Neural progenitor cell (in vitro differentiated cells): ENCODE data around the gene MAGI2. TPM values are rescaled to one million over a fixed set of nuclear protein-coding genes. Genes with fewer than 3 reads are reported as not detected.

Experiments used
- DNase-seq: peaks from one replicate; pipeline ENCODE4 v3.0.0-alpha.2; 2016; ENCODE audit warnings: low spot score
- H2AFZ ChIP-seq: fragments of 200-600 bp; sonication (generic); replicated peaks from 2 replicates; pipeline ENCODE4 v1.6.1; 2016; ENCODE audit warnings: antibody characterized with exemption
- H3F3A ChIP-seq: fragments of 200-600 bp; sonication (generic); 2 replicates; pipeline ENCODE4 v1.6.1; 2016; ENCODE audit warnings: antibody characterized with exemption, low read depth
- H3K27ac ChIP-seq: fragments of 200-600 bp; sonication (generic); 2 replicates; pipeline ENCODE4 v1.5.1; 2016; ENCODE audit warnings: mild to moderate bottlenecking
- H3K27me3 ChIP-seq: fragments of 200-600 bp; sonication (generic); 2 replicates; pipeline ENCODE4 v1.6.1; 2016; ENCODE audit warnings: mild to moderate bottlenecking, moderate library complexity
- H3K36me3 ChIP-seq: fragments of 200-600 bp; sonication (generic); 2 replicates; pipeline ENCODE4 v1.5.1; 2016
- H3K4me1 ChIP-seq: fragments of 200-600 bp; sonication (generic); 2 replicates; pipeline ENCODE4 v1.6.1; 2016; ENCODE audit warnings: mixed run types
- H3K4me2 ChIP-seq: fragments of 200-600 bp; sonication (generic); 2 replicates; pipeline ENCODE4 v1.6.1; 2016
- H3K4me3 ChIP-seq: fragments of 200-600 bp; sonication (generic); 2 replicates; pipeline ENCODE4 v1.5.1; 2016
- H3K79me2 ChIP-seq: fragments of 200-600 bp; sonication (generic); 2 replicates; pipeline ENCODE4 v1.6.1; 2016; ENCODE audit warnings: low read depth
- H3K9ac ChIP-seq: fragments of 200-600 bp; sonication (generic); 2 replicates; pipeline ENCODE4 v1.6.1; 2016
- H3K9me3 ChIP-seq: fragments of 200-600 bp; sonication (generic); 2 replicates; pipeline ENCODE4 v1.5.1; 2016; ENCODE audit warnings: low read depth
- H4K20me1 ChIP-seq: fragments of 200-600 bp; sonication (generic); 2 replicates; pipeline ENCODE4 v1.6.1; 2016; ENCODE audit warnings: low read depth
- H3K27ac Mint-ChIP-seq: 3 replicates; pipeline ENCODE4 v1.8.0; 2021; ENCODE audit warnings: mixed read lengths
- H3K27me3 Mint-ChIP-seq: 2 replicates; pipeline ENCODE4 v1.8.0; 2022; ENCODE audit warnings: low read depth, mild to moderate bottlenecking, inconsistent platforms, moderate library complexity, mixed read lengths; ENCODE audit not compliant: insufficient read depth
- H3K36me3 Mint-ChIP-seq: 3 replicates; pipeline ENCODE4 v1.8.0; 2021; ENCODE audit warnings: mixed read lengths
- H3K4me1 Mint-ChIP-seq: 3 replicates; pipeline ENCODE4 v1.8.0; 2021; ENCODE audit warnings: mixed read lengths
- H3K4me3 Mint-ChIP-seq: 3 replicates; pipeline ENCODE4 v1.8.0; 2021; ENCODE audit warnings: mild to moderate bottlenecking, moderate library complexity, mixed read lengths
- H3K9me3 Mint-ChIP-seq: 3 replicates; pipeline ENCODE4 v1.8.0; 2020; ENCODE audit warnings: mixed read lengths
- EZH2 ChIP-seq: fragments of 200-600 bp; sonication (generic); IDR thresholded peaks from 2 replicates; pipeline ENCODE4 v1.6.1; 2017; ENCODE audit warnings: antibody characterized with exemption, mild to moderate bottlenecking, moderate library complexity
- EZH2phosphoT487 ChIP-seq: fragments of 200-600 bp; sonication (generic); IDR thresholded peaks from 2 replicates; pipeline ENCODE4 v1.6.1; 2017; ENCODE audit warnings: antibody characterized with exemption
- total RNA-seq: library from RNA; depleted of rRNA; stranded (reverse); fragments of >200 nt; gene quantifications from 2 replicates; pipeline ENCODE4 v1.2.3, GENCODE V29; 2015; ENCODE audit warnings: low replicate concordance
- TF ChIP-seq, protein P1 (sequence below): fragments of 200-600 bp; sonication (generic); IDR thresholded peaks from 2 replicates; pipeline ENCODE4 v1.5.1; 2017; ENCODE audit warnings: antibody characterized with exemption, mild to moderate bottlenecking

The MAGI2 gene
- total RNA-seq, 1 donor from 2014 or later = 5.8 TPM

DNA sequence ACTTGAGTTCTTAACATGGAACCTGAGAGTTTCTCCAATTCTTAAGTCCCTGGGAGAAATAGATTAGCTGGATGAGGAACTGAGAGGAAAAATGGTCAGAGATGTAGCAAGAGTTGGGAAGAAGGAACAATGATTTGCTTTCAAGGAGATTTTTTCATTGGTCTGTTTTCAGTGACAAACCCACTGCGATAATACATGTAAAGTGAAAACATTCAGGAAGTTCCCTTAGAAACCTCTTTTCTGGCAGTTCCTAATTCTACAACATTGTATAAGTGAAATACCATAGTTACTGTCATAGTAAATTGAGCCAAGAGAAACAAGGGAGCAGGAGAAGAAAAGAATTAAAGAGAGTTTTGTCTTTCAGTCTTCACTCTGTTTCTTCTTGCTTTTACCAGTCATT lies 12.1 kb upstream of the MAGI2 start:
- Histone ChIP-seq H2AFZ (no peak overlapping the region), H3F3A (no peaks in the 10 kb centered on the region), H3K36me3 (no peaks in the 10 kb centered on the region), H3K79me2 (no peaks in the 10 kb centered on the region), H3K4me1 (no peaks in the 10 kb centered on the region), H3K4me3 (no peak overlapping the region), H3K9ac (no peak overlapping the region), H3K9me3 (no peaks in the 10 kb centered on the region), H3K27me3 (no peaks in the 10 kb centered on the region), H3K4me2 (no peak overlapping the region), H3K27ac (no peak overlapping the region), H4K20me1 (no peaks in the 10 kb centered on the region)
- Mint-ChIP-seq H3K4me1 (peaks cover 6% of the 10 kb centered on the region), H3K9me3 (no peaks in the 10 kb centered on the region), H3K27ac (no peak overlapping the region), H3K27me3 (no peaks in the 10 kb centered on the region), H3K36me3 (peaks cover 2% of the 10 kb centered on the region), H3K4me3 (no peak overlapping the region)
- TF ChIP-seq, protein P1, sequence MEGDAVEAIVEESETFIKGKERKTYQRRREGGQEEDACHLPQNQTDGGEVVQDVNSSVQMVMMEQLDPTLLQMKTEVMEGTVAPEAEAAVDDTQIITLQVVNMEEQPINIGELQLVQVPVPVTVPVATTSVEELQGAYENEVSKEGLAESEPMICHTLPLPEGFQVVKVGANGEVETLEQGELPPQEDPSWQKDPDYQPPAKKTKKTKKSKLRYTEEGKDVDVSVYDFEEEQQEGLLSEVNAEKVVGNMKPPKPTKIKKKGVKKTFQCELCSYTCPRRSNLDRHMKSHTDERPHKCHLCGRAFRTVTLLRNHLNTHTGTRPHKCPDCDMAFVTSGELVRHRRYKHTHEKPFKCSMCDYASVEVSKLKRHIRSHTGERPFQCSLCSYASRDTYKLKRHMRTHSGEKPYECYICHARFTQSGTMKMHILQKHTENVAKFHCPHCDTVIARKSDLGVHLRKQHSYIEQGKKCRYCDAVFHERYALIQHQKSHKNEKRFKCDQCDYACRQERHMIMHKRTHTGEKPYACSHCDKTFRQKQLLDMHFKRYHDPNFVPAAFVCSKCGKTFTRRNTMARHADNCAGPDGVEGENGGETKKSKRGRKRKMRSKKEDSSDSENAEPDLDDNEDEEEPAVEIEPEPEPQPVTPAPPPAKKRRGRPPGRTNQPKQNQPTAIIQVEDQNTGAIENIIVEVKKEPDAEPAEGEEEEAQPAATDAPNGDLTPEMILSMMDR = no peak
- no peak for TF ChIP-seq EZH2phosphoT487
- no peak for TF ChIP-seq EZH2
- no peak for DNase-seq

DNA sequence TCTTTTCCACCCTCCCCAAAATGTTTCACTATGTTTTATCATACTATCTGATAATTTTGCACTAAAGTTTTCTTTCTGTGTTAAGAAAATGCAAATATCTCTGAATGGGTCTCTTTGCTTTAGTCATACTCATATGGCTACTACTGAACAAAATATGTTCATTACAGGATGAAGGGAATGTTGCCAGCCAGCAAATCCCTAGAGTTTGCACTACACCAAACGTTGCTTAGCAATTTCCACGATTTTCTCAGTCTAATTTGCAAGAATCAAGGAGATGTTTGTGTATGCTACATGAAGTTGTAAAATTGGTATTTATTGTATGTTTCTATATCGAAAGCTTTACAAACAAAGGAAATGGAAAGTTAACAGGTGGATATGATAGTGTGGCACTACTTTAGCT lies 10.6 kb upstream of the MAGI2 start:
- peaks cover 6% of the 10 kb centered on the region for H3K4me1 Mint-ChIP-seq
- Histone ChIP-seq H3K4me1 (no peaks in the 10 kb centered on the region), H3K27me3 (no peaks in the 10 kb centered on the region), H3K36me3 (no peaks in the 10 kb centered on the region), H3K27ac (no peak overlapping the region), H3K9me3 (no peaks in the 10 kb centered on the region), H3K9ac (no peak overlapping the region), H3F3A (no peaks in the 10 kb centered on the region), H3K4me3 (no peak overlapping the region), H3K4me2 (no peak overlapping the region), H4K20me1 (no peaks in the 10 kb centered on the region), H2AFZ (no peak overlapping the region), H3K79me2 (no peaks in the 10 kb centered on the region)
- no peak overlapping the region for H3K27ac Mint-ChIP-seq
- H3K36me3 Mint-ChIP-seq = peaks cover 2% of the 10 kb centered on the region
- TF ChIP-seq EZH2 (no peak), EZH2phosphoT487 (no peak)
- TF ChIP-seq, protein P1 = no peak
- no peak overlapping the region for H3K4me3 Mint-ChIP-seq
- H3K9me3 Mint-ChIP-seq = no peaks in the 10 kb centered on the region
- no peak for DNase-seq
- no peaks in the 10 kb centered on the region for H3K27me3 Mint-ChIP-seq

DNA sequence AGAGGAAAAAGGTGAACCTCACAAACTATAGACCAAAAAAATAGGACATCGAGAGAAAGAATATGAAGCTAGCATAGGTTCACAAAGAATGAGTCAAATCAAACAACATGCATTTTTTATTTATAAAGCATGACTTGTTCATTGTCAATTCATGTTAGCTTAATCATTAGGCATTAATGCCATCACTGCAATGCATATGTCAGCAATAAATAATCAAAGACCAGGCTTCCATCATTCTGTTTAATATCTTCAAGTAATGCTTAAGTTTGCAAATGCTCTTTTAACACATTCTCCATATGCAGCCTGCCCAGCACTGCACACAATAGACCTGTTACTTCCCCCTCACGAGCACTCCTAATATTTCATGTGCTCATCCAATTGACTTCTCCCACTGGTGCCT lies 8.9 kb upstream of the MAGI2 start:
- peaks cover 6% of the 10 kb centered on the region for H3K36me3 Mint-ChIP-seq
- Histone ChIP-seq H3K27ac (no peak overlapping the region), H3K27me3 (no peaks in the 10 kb centered on the region), H3K4me2 (no peak overlapping the region), H3K79me2 (no peaks in the 10 kb centered on the region), H3K9ac (no peak overlapping the region), H3K4me3 (no peak overlapping the region), H3K4me1 (no peaks in the 10 kb centered on the region), H4K20me1 (no peaks in the 10 kb centered on the region), H2AFZ (no peak overlapping the region), H3K36me3 (no peaks in the 10 kb centered on the region), H3K9me3 (no peaks in the 10 kb centered on the region), H3F3A (no peaks in the 10 kb centered on the region)
- DNase-seq = no peak
- H3K4me1 Mint-ChIP-seq = peaks cover 6% of the 10 kb centered on the region
- no peaks in the 10 kb centered on the region for H3K27me3 Mint-ChIP-seq
- TF ChIP-seq, protein P1 = no peak
- no peak for TF ChIP-seq EZH2phosphoT487
- no peak for TF ChIP-seq EZH2
- H3K27ac Mint-ChIP-seq = no peak overlapping the region
- H3K9me3 Mint-ChIP-seq = no peaks in the 10 kb centered on the region
- no peak overlapping the region for H3K4me3 Mint-ChIP-seq

DNA sequence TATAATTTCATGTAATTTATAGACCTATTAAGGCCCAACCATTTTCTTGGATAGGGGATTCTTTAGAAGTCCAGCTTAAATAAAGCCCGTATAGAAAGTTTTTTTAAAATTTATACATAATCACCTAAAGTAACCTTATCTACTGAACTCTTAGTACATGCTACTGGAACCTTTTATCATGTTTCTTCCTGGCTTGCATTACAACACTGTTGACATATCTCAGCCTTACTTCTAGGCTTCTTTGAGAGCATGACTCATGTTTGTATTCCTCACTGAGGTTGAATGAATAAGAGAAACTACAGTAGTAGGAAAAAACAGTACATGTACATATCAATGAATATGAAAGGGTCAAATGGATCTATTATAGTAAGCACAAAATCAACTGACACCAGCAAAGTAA lies 8.2 kb upstream of the MAGI2 start:
- H3F3A ChIP-seq = no peaks in the 10 kb centered on the region
- no peaks in the 10 kb centered on the region for H3K79me2 ChIP-seq
- Mint-ChIP-seq H3K4me1 (peaks cover 6% of the 10 kb centered on the region), H3K4me3 (no peak overlapping the region), H3K27me3 (no peaks in the 10 kb centered on the region), H3K27ac (no peak overlapping the region), H3K36me3 (peaks cover 6% of the 10 kb centered on the region), H3K9me3 (no peaks in the 10 kb centered on the region)
- no peak overlapping the region for H3K27ac ChIP-seq
- H3K27me3 ChIP-seq = peaks cover 5% of the 10 kb centered on the region
- no peaks in the 10 kb centered on the region for H3K9me3 ChIP-seq
- H3K9ac ChIP-seq = no peak overlapping the region
- no peaks in the 10 kb centered on the region for H3K36me3 ChIP-seq
- no peak for DNase-seq
- no peak overlapping the region for H3K4me2 ChIP-seq
- H3K4me3 ChIP-seq = no peak overlapping the region
- H3K4me1 ChIP-seq = no peaks in the 10 kb centered on the region
- H2AFZ ChIP-seq = no peak overlapping the region
- no peaks in the 10 kb centered on the region for H4K20me1 ChIP-seq
- TF ChIP-seq EZH2phosphoT487 (no peak), EZH2 (no peak)
- TF ChIP-seq, protein P1 = no peak
